ENCODE results near the gene SUFU. TPM values are rescaled to one million over a fixed set of nuclear protein-coding genes. Genes with fewer than 3 reads are reported as not detected.

SUFU gene
- total RNA-seq, 2 donors from 2014 or later: 3.1 to 6.6 TPM

DNA sequence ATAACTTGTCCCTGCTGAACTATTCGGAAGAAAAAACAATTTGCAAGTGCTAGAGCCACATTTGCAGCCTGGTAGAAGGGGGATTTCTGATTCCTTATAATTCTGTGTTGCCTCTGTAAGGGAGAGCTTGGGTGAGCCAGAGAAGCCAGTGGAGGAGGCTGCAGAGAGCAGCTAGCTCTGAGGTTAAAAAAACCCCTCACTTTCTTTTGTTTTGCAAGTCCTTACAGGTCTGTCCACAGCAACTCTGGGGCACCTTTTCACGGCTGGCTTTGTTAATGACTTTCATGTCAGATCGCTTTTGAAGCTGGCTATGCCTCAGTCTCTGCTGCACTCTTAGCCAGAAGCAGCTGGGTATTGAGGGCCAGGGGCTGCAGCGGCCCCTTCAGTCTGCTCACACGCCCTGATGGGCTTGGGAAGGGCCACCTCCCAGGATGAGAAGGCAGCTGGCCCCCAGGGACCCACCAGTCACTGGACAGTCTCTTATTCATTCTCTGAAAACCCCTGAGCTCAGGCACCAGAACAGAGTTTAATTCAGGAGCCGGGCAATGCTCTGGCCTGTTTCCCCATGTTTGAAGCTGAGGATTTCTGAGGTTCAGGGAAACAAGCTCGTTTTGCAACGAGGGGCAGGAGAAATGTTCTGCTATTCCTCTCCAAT lies 171.4 kb downstream of the SUFU start:
- H3K4me3 ChIP-seq: no peak overlapping the region
- 67 to 73% methylated on average over 7 to 8 of the region's 8 CpGs for WGBS, 2 donors
- H3K4me1 ChIP-seq: peaks cover 46% of the 10 kb centered on the region
- TF ChIP-seq, protein P1, sequence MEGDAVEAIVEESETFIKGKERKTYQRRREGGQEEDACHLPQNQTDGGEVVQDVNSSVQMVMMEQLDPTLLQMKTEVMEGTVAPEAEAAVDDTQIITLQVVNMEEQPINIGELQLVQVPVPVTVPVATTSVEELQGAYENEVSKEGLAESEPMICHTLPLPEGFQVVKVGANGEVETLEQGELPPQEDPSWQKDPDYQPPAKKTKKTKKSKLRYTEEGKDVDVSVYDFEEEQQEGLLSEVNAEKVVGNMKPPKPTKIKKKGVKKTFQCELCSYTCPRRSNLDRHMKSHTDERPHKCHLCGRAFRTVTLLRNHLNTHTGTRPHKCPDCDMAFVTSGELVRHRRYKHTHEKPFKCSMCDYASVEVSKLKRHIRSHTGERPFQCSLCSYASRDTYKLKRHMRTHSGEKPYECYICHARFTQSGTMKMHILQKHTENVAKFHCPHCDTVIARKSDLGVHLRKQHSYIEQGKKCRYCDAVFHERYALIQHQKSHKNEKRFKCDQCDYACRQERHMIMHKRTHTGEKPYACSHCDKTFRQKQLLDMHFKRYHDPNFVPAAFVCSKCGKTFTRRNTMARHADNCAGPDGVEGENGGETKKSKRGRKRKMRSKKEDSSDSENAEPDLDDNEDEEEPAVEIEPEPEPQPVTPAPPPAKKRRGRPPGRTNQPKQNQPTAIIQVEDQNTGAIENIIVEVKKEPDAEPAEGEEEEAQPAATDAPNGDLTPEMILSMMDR (IDR thresholded peaks at IDR 0.05): no peak
- no peak for TF ChIP-seq POLR2A (IDR thresholded peaks at IDR 0.05)
- DNase-seq (no peak), ATAC-seq (no peak)
- intact Hi-C loops (cut with DNase I): no loop called here
- H3K27me3 ChIP-seq: no peaks in the 10 kb centered on the region
- H3K27ac ChIP-seq: peak overlapping the region in 1 of 4 donors; percentile 72
- no peaks in the 10 kb centered on the region for H3K36me3 ChIP-seq (replicated peaks in 1 of 2; ENCODE audit: insufficient read depth in 1 of 2, low read depth in 2 of 2)
- no peaks in the 10 kb centered on the region for H3K9me3 ChIP-seq

DNA sequence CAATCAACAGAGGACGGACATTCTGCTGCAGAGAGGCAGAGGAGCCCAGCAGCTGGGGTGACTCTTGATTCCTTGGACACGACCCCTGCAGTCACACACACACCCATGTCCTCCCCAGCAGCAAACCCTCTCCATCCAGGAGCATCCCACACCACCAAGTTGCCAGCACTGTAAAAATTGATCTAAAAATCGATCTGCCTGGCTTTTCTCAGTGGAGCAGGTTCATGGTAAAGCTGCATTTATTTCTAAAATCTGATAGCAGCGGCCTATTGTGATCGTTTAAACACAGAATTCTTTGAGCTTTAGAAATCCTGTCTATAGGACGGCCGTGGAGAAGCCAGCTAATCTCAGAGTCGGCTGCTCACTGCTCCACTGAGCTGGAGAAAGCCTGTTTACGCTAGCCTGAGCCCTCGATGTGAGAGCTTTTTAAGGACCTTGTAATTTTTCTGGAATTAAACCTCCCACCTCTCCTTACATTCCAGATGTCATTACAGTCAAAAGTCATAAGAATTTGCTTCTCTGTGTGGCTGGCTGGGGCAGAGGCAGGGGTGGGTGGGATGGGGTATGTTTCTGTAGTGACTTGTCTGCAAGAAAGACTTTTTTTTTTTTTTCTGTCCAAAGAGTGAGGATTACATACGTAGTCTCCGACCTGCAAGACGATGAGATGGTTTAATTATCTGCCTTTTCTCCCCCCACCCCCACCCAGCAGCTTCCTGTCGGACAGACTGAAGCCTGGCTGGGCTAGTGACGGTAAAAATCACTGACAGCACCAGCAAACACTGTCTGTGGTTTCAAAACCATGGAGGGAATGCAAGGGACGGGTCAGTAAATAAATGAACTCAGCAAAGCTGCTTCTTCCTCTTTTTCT lies 172.1 kb downstream of the SUFU start:
- H3K9me3 ChIP-seq: no peaks in the 10 kb centered on the region
- TF ChIP-seq, protein P1 (IDR thresholded peaks at IDR 0.05): no peak
- no peak for TF ChIP-seq POLR2A (IDR thresholded peaks at IDR 0.05)
- H3K4me3 ChIP-seq: no peak overlapping the region
- H3K4me1 ChIP-seq: peaks cover 38% of the 10 kb centered on the region
- H3K27me3 ChIP-seq: no peaks in the 10 kb centered on the region
- peak in 1 of 4 donors; percentile 68 for DNase-seq
- intact Hi-C loops (cut with DNase I): no loop called here
- no peak for ATAC-seq
- peak overlapping the region in 2 of 4 donors; percentile 38 to 72 for H3K27ac ChIP-seq
- no peaks in the 10 kb centered on the region for H3K36me3 ChIP-seq (replicated peaks in 1 of 2; ENCODE audit: insufficient read depth in 1 of 2, low read depth in 2 of 2)
- WGBS, 2 donors: 50 to 60% methylated on average over 16 of the region's 16 CpGs

DNA sequence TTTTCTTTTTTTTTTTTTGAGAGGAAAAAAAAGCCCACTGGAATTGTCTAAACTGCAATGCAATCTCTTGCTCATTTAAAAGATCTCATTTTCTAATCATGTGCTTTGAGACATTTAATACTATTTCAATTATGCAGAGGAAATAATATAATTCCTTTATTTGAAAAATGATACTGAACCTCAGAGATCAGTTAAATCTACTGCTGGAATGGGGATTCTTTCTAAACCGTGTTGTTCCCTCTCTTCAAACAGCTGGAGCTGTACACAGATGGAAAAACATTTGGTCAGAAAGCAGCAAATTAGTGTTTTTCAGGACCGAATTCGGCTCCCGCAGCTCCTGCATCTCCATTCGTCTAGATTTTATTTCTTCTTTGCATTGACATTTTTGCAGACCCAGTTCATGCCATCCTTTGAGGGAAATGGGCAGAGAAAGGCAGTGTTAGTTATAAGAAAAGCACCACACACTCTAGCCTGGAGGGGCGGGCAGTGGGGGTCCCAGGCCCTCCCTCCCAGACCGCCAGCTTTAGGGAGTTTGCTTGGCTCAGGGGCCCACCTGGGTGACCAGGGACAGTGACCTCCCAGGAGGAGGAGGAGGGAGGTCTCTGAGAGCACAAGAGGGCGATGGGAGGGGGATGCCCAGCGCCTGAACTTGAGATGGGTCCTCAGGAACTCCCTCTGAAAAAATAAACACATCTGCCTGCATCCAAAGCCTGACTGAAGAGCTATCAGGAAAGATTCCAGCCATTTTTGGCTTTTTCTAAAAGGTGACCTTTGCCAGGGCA lies 173.0 kb downstream of the SUFU start:
- intact Hi-C loops (cut with DNase I): no loop called here
- ATAC-seq: no peak
- Histone ChIP-seq H3K4me3 (no peak overlapping the region), H3K27ac (peak overlapping the region in 1 of 4 donors; percentile 61), H3K9me3 (no peaks in the 10 kb centered on the region), H3K36me3 (replicated peaks in 1 of 2; ENCODE audit: insufficient read depth in 1 of 2, low read depth in 2 of 2) (no peaks in the 10 kb centered on the region), H3K27me3 (no peaks in the 10 kb centered on the region), H3K4me1 (peaks cover 35% of the 10 kb centered on the region)
- WGBS, 2 donors: 86 to 87% methylated on average over 9 of the region's 9 CpGs
- TF ChIP-seq, protein P1 (IDR thresholded peaks at IDR 0.05): no peak
- TF ChIP-seq POLR2A (IDR thresholded peaks at IDR 0.05): no peak
- no peak for DNase-seq

DNA sequence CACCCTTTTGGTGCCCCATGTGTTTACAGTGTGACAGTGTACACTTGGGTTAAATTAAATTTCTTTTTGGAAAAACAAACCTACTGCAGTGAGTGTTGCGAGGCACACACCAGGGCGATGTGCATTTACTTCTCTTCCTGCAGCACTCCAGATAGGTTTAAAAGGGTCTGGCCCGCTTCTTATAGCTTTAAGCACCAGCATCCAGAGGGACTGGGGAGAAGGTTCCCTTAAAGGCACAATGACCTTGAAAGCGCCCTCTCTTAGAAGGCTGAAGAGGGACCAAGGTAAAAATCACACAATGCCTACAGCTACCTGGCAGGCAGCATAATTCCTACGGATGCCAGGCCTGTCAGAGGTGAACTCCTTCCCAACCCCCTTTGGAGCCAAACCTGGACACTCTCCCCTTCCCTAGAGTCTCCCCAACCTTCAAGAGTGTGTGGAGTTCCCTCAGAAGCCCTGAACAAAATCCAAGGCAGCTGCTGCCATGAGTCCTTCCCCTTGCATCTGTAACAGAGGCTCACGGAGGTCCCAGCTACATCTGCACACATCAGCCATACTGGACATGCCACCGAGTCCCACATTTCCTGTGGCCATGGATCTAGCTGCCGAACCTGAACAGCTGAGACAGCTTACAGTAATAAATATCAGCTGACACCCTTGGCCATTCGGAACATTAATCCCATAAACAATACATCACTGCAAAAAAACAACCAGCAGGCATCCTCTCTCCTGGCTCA lies 173.7 kb downstream of the SUFU start:
- no peak for TF ChIP-seq POLR2A (IDR thresholded peaks at IDR 0.05)
- no peaks in the 10 kb centered on the region for H3K36me3 ChIP-seq (replicated peaks in 1 of 2; ENCODE audit: insufficient read depth in 1 of 2, low read depth in 2 of 2)
- H3K9me3 ChIP-seq: no peaks in the 10 kb centered on the region
- H3K4me3 ChIP-seq: no peak overlapping the region
- H3K27ac ChIP-seq: peak overlapping the region in 2 of 4 donors; percentile 28 to 61
- DNase-seq (no peak), ATAC-seq (no peak)
- no peaks in the 10 kb centered on the region for H3K27me3 ChIP-seq
- intact Hi-C loops (cut with DNase I): no loop called here
- H3K4me1 ChIP-seq: peaks cover 35% of the 10 kb centered on the region
- 57 to 71% methylated on average over 9 of the region's 9 CpGs for WGBS, 2 donors
